HepG2 (cell line): ENCODE results near the gene IST1. TPM values are rescaled to one million over a fixed set of nuclear protein-coding genes. Genes with fewer than 3 reads are reported as not detected.

ENCODE experiments used
- ARNT ChIP-seq: fragments of 450-650 bp; IDR thresholded peaks from 2 replicates; pipeline ENCODE4 v1.6.1; 2017
- CEBPB ChIP-seq: IDR thresholded peaks from 2 replicates; pipeline ENCODE4 v1.6.1; 2011; ENCODE audit warnings: low read depth, low read length, improper control_type of control experiment, borderline replicate concordance
- GABPA ChIP-seq, 2 experiments: IDR thresholded peaks; 2 replicates each; pipeline ENCODE4 v1.6.1; 2011 to 2016; ENCODE audit warnings: low read depth in 2 of 2, low read length in 1 of 2, missing biosample characterization in 1 of 2, missing genetic modification characterization in 1 of 2
- PATZ1 ChIP-seq: sonication (generic); formaldehyde crosslinking; IDR thresholded peaks from 2 replicates; pipeline ENCODE4 v1.4.0; 2020; ENCODE audit warnings: missing genetic modification reagents
- SALL1 ChIP-seq: sonication (generic); formaldehyde crosslinking; IDR thresholded peaks from 2 replicates; pipeline ENCODE4 v1.8.0; 2022; ENCODE audit warnings: mild to moderate bottlenecking, missing genetic modification reagents
- SMAD3 ChIP-seq: sonication (generic); formaldehyde crosslinking; IDR thresholded peaks from 2 replicates; pipeline ENCODE4 v1.4.0; 2020; ENCODE audit warnings: missing genetic modification reagents
- SMYD3 ChIP-seq: sonication (generic); formaldehyde crosslinking; IDR thresholded peaks from 2 replicates; pipeline ENCODE4 v1.8.1; 2023; ENCODE audit warnings: mild to moderate bottlenecking, missing genetic modification reagents
- SPEN ChIP-seq: sonication (generic); formaldehyde crosslinking; IDR thresholded peaks from 2 replicates; pipeline ENCODE4 v1.5.1; 2020; ENCODE audit warnings: low read depth, mild to moderate bottlenecking, missing genetic modification reagents
- USF2 ChIP-seq, 2 experiments: sonication (generic) in 1 of 2; formaldehyde crosslinking in 1 of 2; IDR thresholded peaks; 2 replicates each; pipeline versions ENCODE4 v1.5.1 to v1.6.1; 2011 to 2020; ENCODE audit warnings: borderline replicate concordance in 1 of 2, low read depth in 1 of 2, low read length in 1 of 2, mild to moderate bottlenecking in 1 of 2, missing genetic modification reagents in 1 of 2, moderate library complexity in 1 of 2
- ZBTB44 ChIP-seq: sonication (generic); formaldehyde crosslinking; IDR thresholded peaks from 2 replicates; pipeline ENCODE4 v1.4.0; 2020; ENCODE audit warnings: missing genetic modification reagents
- ZNF224 ChIP-seq: sonication (generic); formaldehyde crosslinking; IDR thresholded peaks from 2 replicates; pipeline ENCODE4 v1.5.0; 2020; ENCODE audit warnings: mild to moderate bottlenecking, missing genetic modification reagents
- ZNF234 ChIP-seq: sonication (generic); formaldehyde crosslinking; conservative IDR thresholded peaks from 2 replicates; pipeline ENCODE4 v1.5.1; 2020; ENCODE audit warnings: mild to moderate bottlenecking, missing genetic modification reagents
- ZNF256 ChIP-seq: sonication (generic); formaldehyde crosslinking; conservative IDR thresholded peaks from 2 replicates; pipeline ENCODE4 v1.4.0; 2020; ENCODE audit warnings: missing genetic modification reagents
- ZNF383 ChIP-seq: sonication (generic); formaldehyde crosslinking; IDR thresholded peaks from 2 replicates; pipeline ENCODE4 v1.4.0; 2020; ENCODE audit warnings: missing genetic modification reagents, mild to moderate bottlenecking, borderline replicate concordance
- ZNF562 ChIP-seq: sonication (generic); formaldehyde crosslinking; IDR thresholded peaks from 2 replicates; pipeline ENCODE4 v1.8.0; 2022; ENCODE audit warnings: missing genetic modification reagents, borderline replicate concordance
- ZNF570 ChIP-seq: sonication (generic); formaldehyde crosslinking; IDR thresholded peaks from 2 replicates; pipeline ENCODE4 v1.4.0; 2020; ENCODE audit warnings: mild to moderate bottlenecking, missing genetic modification reagents, borderline replicate concordance
- ZNF598 ChIP-seq: sonication (generic); formaldehyde crosslinking; IDR thresholded peaks from 2 replicates; pipeline ENCODE4 v1.5.1; 2020; ENCODE audit warnings: mild to moderate bottlenecking, missing genetic modification reagents, borderline replicate concordance
- ZNF713 ChIP-seq: sonication (generic); formaldehyde crosslinking; IDR thresholded peaks from 2 replicates; pipeline ENCODE4 v1.4.0; 2020; ENCODE audit warnings: mild to moderate bottlenecking, missing genetic modification reagents
- ZNF770 ChIP-seq: sonication (generic); formaldehyde crosslinking; IDR thresholded peaks from 2 replicates; pipeline ENCODE4 v1.5.0; 2020; ENCODE audit warnings: mild to moderate bottlenecking, missing genetic modification reagents
- ZNF850 ChIP-seq: sonication (generic); formaldehyde crosslinking; conservative IDR thresholded peaks from 2 replicates; pipeline ENCODE4 v1.9.0; 2021; ENCODE audit warnings: mild to moderate bottlenecking, missing genetic modification reagents
- polyA plus RNA-seq, 8 experiments: library from polyadenylated mRNA; depleted of rRNA in 3 of 8; stranded (reverse) in 7 of 8; unstranded in 1 of 8; fragments of >200 nt; fragmentation: Illumina TruSeq in 4 of 8; extraction: Trizol in 4 of 8; gene quantifications; 2 replicates each; pipeline versions ENCODE4 v1.2.1 to v1.2.3, GENCODE V29; 2011 to 2016; ENCODE audit warnings: low read depth in 4 of 8, missing spikeins in 1 of 8, mixed read lengths in 1 of 8; ENCODE audit not compliant: insufficient read depth in 1 of 8
- total RNA-seq, 5 experiments: library from RNA; depleted of rRNA; stranded (reverse); fragments of >200 nt; fragmentation: Illumina TruSeq; extraction: Trizol; gene quantifications; 2 replicates each; pipeline ENCODE4 v1.2.3, GENCODE V29; 2016; ENCODE audit warnings: low read depth in 1 of 5

Gene IST1
- total and polyA plus RNA-seq, 2 of the 13 experiments (the other 11 are each of a cell fraction or from before 2014, with no cell fraction given) = 346 to 415 TPM

GRCh38 chr16:71894229-71894920 is 956 bp upstream of the IST1 start (continued):
- TF ChIP-seq GABPA (IDR thresholded peaks at IDR 0.05; ENCODE audit: low read depth, low read length) (no peak), GABPA (CRISPR knock-in tag; IDR thresholded peaks at IDR 0.05; ENCODE audit: low read depth) (peak; percentile 61; the same call in 1 of the 2 replicates), ZNF383 (CRISPR knock-in tag) (0 out of 2 replicates have a peak, but pooled peaks have one; percentile 0), ZNF224 (CRISPR knock-in tag) (peak; percentile 22; the same call in 1 of the 2 replicates), ZNF570 (no peak), ZBTB44 (no peak), USF2 (IDR thresholded peaks at IDR 0.05; ENCODE audit: low read depth, low read length) (no peak), USF2 (CRISPR knock-in tag; IDR thresholded peaks at IDR 0.05; ENCODE audit: borderline replicate concordance) (no peak), ZNF598 (CRISPR knock-in tag) (no peak), ZNF713 (CRISPR knock-in tag) (peak; percentile 30; the same call in 1 of the 2 replicates), SMYD3 (CRISPR knock-in tag) (no peak), ZNF256 (CRISPR knock-in tag) (no peak), ZNF562 (no peak), SPEN (CRISPR knock-in tag) (peak; percentile 43; the same call in 1 of the 2 replicates), PATZ1 (no peak), SALL1 (CRISPR knock-in tag) (no peak), ARNT (no peak), SMAD3 (CRISPR knock-in tag) (0 out of 2 replicates have a peak, but pooled peaks have one; percentile 47), ZNF850 (CRISPR knock-in tag) (0 out of 2 replicates have a peak, but pooled peaks have one; percentile 30), CEBPB (peak; percentile 45; the same call in 1 of the 2 replicates), ZNF234 (CRISPR knock-in tag) (no peak), ZNF770 (CRISPR knock-in tag) (peak; percentile 83; the same call in 1 of the 2 replicates)
